Hematopoietic multipotent progenitor cell treated with erythropoietin and hydrocortisone succinate and interleukin-3 and kit ligand, for 6 days (in vitro differentiated cells): ENCODE data around the gene RIN1.
"Not testable (repeated sequence)": the region's sequence is repeated elsewhere in the genome, so short reads cannot be mapped to it uniquely, and the experiment has no call there.

Experiments used
- DNase-seq: peaks from one replicate; pipeline ENCODE4 v3.0.0-alpha.2; 2015

RIN1 gene

GRCh38 chr11:66334605-66335442 is 1.4 kb downstream of the RIN1 start:
- no peak for DNase-seq

DNA sequence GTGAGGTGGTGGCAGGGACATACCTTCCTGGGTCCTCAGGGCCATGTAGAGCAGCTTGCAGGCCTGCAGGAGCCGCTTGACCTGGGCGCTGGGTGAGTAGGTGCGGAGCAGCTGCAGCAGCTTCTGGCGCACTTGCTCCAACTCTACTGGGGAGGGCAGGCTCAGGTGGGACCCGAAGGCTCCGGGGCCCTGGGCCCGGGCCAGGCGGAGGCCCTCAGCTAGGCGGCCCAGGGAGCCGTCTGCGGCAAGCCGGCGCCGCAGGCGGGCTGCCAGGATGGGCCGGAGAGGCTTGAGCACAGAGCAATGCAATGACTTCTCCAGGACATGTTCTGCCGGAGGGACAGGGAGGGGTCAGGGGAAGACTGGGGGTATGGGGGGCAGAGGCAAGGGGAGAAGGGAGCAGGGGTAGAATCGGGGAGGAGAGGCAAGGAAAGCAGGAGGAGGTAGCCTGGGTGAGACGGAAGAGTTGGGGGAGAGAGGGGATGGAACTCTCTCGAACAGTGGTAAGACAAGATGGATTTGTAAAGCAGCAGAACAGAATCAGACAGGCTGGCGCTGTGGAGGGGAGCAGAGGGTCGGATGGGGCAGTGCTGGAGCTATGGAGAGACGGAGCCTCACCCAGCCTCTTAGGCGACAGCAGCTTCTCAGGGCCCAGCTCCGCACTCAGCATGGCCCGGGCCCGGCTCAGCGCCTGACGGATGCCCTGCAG is 2.2 kb downstream of the RIN1 start:
- DNase-seq: no peak

GRCh38 chr11:66333220-66333877 is 2.9 kb downstream of the RIN1 start:
- no peak for DNase-seq

DNA sequence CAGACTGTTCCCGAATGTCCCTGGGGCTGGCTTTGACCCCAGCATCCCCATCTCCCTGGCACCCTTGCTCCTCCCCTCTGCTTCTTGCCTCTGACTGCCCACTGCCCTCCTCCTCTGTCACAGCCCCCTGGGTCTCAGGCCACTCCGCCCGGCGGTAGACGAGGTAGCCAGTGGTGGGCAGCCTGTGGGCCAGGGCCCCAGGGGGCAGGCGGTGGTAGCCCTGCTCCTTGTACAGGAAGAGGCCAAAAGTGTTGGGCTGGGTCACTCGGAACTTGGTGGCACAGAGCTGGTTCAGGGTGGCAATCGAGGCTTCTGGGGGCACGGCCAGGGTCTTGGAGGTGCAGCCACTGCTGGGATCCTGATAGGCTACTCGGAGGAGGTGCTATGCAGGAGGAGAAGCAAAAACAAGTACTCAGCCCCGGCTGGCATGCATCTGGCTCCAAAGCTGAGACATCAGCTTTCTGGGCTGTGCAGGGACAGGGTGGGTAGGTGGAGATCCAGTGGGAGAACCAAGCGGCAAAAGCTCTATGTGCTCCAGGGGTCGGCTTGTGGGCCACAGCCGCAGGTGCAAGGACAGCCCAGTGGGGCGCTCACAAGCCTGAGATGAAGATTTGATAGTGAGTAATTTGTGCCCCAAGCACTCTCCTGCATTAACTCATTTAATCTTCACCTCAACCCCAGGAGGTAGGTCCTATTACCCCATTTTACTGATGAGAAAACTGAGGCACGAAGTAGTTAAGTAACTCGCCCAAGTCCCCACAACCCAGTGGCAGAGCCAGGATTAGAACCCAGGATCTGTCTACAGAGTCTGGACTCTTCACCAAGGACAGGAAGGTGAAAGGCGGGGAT is 3.6 kb downstream of the RIN1 start:
- no peak for DNase-seq

- DNase-seq: no peak
Measured at GRCh38 chr11:66331542-66332370, 4.5 kb downstream of the RIN1 start.

GRCh38 chr11:66330931-66331330 is 5.3 kb downstream of the RIN1 start:
- DNase-seq: no peak

- no peak for DNase-seq
Measured at GRCh38 chr11:66329165-66329673, 7.0 kb downstream of the RIN1 start.

GRCh38 chr11:66328302-66329144 is 7.7 kb downstream of the RIN1 start:
- DNase-seq: peak; percentile 86

DNA sequence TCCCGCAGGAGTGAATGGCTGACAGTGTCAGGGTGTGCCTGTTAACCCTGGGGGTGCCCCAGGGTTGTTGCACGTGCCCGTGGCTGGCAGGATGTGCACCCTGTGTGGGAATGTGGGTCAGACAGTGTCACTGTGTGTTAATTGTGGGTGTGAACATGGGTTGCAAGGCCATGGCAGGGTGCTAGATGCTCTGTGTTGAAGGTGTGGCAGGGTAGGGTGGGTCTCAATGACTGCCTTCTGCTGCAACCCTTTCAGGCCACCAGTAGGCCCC is 8.3 kb downstream of the RIN1 start:
- DNase-seq: no peak

DNA sequence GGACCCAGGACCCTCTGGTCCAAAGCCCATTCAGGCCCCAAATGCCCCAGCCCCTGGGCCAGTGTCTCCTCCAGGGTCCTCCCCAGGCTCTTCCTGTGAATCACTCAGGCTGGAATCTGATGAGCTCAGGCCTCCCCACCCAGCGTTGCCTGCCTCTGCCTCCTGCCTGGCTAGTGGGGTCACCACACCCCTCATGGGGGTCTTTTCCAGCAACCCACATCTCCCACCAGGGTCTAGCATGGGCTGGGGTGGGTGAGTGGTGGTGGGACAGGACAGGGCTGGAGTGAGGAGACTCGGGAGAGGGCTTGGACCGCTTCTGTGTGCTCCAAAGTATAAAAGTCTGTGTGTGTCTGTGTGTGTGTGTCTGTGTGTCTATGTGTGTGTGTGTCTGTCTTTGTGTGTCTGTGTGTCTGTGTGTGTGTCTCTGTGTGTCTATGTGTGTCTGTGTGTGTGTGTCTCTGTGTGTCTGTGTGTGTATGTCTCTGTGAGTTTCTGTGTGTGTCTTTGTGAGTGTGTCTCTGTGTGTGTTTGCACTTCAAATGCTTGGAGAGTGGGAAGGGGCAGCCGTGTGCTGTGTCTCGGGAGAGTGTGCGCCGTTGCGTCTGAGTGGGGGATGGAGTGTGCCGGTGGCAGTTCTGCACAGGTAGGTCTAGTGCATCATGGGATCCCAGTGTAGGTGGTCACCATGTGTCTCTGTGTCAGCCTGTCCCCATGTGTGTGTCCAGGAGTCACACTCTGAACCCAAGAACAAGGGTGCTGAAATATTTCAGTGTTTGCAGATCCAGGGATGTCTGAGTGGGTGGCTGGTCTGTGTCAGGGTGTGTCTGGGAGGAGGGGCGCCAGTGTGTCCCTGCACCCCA is 8.8 kb downstream of the RIN1 start:
- DNase-seq: no peak

GRCh38 chr11:66326261-66327111 is 9.7 kb downstream of the RIN1 start:
- DNase-seq: no peak

GRCh38 chr11:66325263-66325671 is 11.0 kb downstream of the RIN1 start:
- DNase-seq: no peak

- no peak for DNase-seq
Measured at GRCh38 chr11:66324664-66325063, 11.6 kb downstream of the RIN1 start.

- DNase-seq: no peak
Measured at GRCh38 chr11:66323684-66324083, 12.6 kb downstream of the RIN1 start.

DNA sequence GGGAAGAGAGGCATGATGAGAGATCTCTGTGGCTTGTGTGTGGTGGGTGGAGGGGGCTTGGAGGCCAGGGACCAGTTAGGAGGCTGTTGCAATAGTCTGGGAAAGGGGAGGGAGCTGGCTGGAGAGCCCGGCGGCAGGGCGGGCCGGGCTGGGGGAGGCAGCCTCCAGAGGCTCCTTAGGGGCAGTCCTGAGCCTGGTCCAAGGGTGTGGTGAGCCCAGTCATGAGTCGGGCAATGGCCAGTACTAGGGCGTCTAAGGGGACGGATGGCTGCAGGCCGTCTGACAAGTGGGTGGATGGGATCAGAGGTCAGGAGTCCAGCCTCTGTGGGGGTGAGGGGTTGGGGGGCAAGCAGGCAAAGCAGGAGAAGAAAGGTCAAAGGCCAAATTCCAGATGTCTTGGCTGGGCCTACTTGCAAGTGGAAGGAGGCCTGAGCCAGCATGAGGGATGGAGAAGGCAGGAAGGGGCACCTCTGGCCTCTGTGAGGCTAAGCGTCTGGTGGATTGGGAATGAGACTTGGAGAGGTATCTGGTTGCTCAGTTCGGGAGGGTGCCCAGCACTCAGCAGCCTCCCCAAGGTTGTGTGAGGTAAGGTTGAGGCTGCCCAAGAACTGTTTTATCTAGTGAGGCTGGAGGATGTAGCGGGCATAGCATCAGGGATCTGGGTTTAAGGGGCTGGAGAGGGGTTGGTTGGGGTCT is 13.4 kb downstream of the RIN1 start:
- DNase-seq: no peak

- DNase-seq: no peak
Measured at GRCh38 chr11:66321606-66322005, 14.6 kb downstream of the RIN1 start.

- DNase-seq: not testable (repeated sequence)
Measured at GRCh38 chr11:66320748-66321147, 15.5 kb downstream of the RIN1 start.

DNA sequence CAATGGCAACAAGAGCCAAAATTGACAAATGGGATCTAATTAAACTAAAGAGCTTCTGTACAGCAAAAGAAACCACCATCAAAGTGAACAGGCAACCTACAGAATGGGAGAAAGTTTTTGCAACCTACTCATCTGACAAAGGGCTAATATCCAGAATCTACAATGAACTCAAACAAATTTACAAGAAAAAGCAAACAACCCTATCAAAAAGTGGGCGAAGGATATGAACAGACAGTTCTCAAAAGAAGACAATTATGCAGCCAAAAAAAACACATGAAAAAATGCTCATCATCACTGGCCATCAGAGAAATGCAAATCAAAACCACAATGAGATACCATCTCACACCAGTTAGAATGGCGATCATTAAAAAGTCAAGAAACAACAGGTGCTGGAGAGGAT is 15.9 kb downstream of the RIN1 start:
- not testable (repeated sequence) for DNase-seq
